OCI-LY7 (cell line): Measurements from ENCODE around the gene TAF1B. TPM values are rescaled to one million over a fixed set of nuclear protein-coding genes. Genes with fewer than 3 reads are reported as not detected.

Experiments
- BruUV-seq: library from RNA; stranded (reverse); fragments of 400-500 nt; replicated peaks from 2 replicates; lab custom pipeline; 2021; lab: Mats Ljungman, UMichigan
- CTCF ChIA-PET: fragments of 300-600 bp; sonication (Branson Sonifier 250); formaldehyde crosslinking; loops from one replicate; lab custom pipeline; 2022; ENCODE audit warnings: antibody characterized with exemption; ENCODE audit not compliant: unreplicated experiment; lab: Charles Lee
- POLR2A ChIA-PET: fragments of 300-600 bp; sonication (Branson Sonifier 250); formaldehyde crosslinking; loops from one replicate; lab custom pipeline; 2022; ENCODE audit warnings: antibody characterized with exemption; lab: Charles Lee
- DNase-seq: peaks from one replicate; pipeline ENCODE4 v3.0.0-alpha.2; 2015; ENCODE audit warnings: low spot score
- H2AFZ ChIP-seq: fragments of 200-600 bp; sonication (generic), shearing (Covaris generic); 2 replicates; pipeline ENCODE4 v1.6.1; 2014; ENCODE audit warnings: mild to moderate bottlenecking, antibody characterized with exemption, low read length, moderate library complexity
- H3K27ac ChIP-seq: fragments of 200-600 bp; sonication (generic); 2 replicates; pipeline ENCODE4 v1.5.1; 2014; ENCODE audit warnings: mixed run types, low read depth, mild to moderate bottlenecking, moderate library complexity, low read length, inconsistent platforms; ENCODE audit not compliant: poor library complexity, severe bottlenecking
- H3K36me3 ChIP-seq: fragments of 200-600 bp; sonication (generic); 2 replicates; pipeline ENCODE4 v1.6.1; 2014; ENCODE audit warnings: mild to moderate bottlenecking, antibody characterized with exemption, low read length, moderate library complexity, mixed read lengths; ENCODE audit not compliant: insufficient read depth
- H3K4me1 ChIP-seq: fragments of 200-600 bp; sonication (generic); 2 replicates; pipeline ENCODE4 v1.5.1; 2014; ENCODE audit warnings: mild to moderate bottlenecking, low read length; ENCODE audit not compliant: insufficient read depth, poor library complexity, severe bottlenecking
- H3K4me2 ChIP-seq: fragments of 200-600 bp; sonication (generic); 2 replicates; pipeline ENCODE4 v1.6.1; 2014; ENCODE audit warnings: mild to moderate bottlenecking, low read length
- H3K4me3 ChIP-seq: fragments of 200-600 bp; sonication (generic); 2 replicates; pipeline ENCODE4 v1.5.1; 2014; ENCODE audit warnings: mild to moderate bottlenecking, low read depth, low read length; ENCODE audit not compliant: poor library complexity, severe bottlenecking
- H3K79me2 ChIP-seq: fragments of 200-600 bp; sonication (generic); 2 replicates; pipeline ENCODE4 v1.6.1; 2016; ENCODE audit warnings: low read depth, mild to moderate bottlenecking, low read length, moderate library complexity, mixed read lengths; ENCODE audit not compliant: insufficient read depth
- H3K9me2 ChIP-seq: fragments of 200-600 bp; sonication (generic); 2 replicates; pipeline ENCODE4 v1.6.1; 2016; ENCODE audit warnings: mild to moderate bottlenecking, low read length, mixed read lengths; ENCODE audit not compliant: insufficient read depth
- H3K9me3 ChIP-seq: fragments of 200-600 bp; sonication (generic); 2 replicates; pipeline ENCODE4 v1.6.1; 2014; ENCODE audit warnings: mild to moderate bottlenecking, mixed run types, low read length, mixed read lengths
- H4K20me1 ChIP-seq: fragments of 200-600 bp; sonication (generic); 2 replicates; pipeline ENCODE4 v1.6.1; 2014; ENCODE audit warnings: mild to moderate bottlenecking, antibody characterized with exemption, low read length, moderate library complexity, mixed read lengths; ENCODE audit not compliant: insufficient read depth
- CTCF ChIP-seq: fragments of 200-600 bp; sonication (generic); conservative IDR thresholded peaks from 2 replicates; pipeline ENCODE4 v1.5.1; 2014; ENCODE audit warnings: mild to moderate bottlenecking, antibody characterized with exemption, low read length, moderate library complexity, mixed read lengths
- EZH2phosphoT487 ChIP-seq: fragments of 200-600 bp; sonication (generic); IDR thresholded peaks from 2 replicates; pipeline ENCODE4 v1.6.1; 2018; ENCODE audit warnings: low read depth, borderline replicate concordance, mild to moderate bottlenecking, mixed run types, antibody characterized with exemption, low read length, moderate library complexity, mixed read lengths
- intact Hi-C: fragments of 100-400 bp; cut with micrococcal nuclease; formaldehyde crosslinking; loops from one replicate; pipeline ENCODE4 v1.10.0; 2022; ENCODE audit not compliant: unreplicated experiment
- total RNA-seq, 2 experiments: library from RNA; depleted of rRNA in 1 of 2; stranded (reverse); fragments of >200 nt in 1 of 2; shearing (Covaris generic) in 1 of 2; gene quantifications; 2 replicates each; pipeline ENCODE4 v1.2.3, GENCODE V29; 2014 to 2022

Gene TAF1B
- total RNA-seq, 2 experiments from 2014 or later: 25.1 to 35.3 TPM

- no peak for TF ChIP-seq EZH2phosphoT487
- TF ChIP-seq CTCF: no peak
Measured at GRCh38 chr2:9805435-9806297, 37.6 kb upstream of the TAF1B start.

GRCh38 chr2:9806298-9806610 is 37.0 kb upstream of the TAF1B start:
- H3K79me2 ChIP-seq: no peaks in the 10 kb centered on the region
- H3K4me1 ChIP-seq: no peaks in the 10 kb centered on the region
- no peaks in the 10 kb centered on the region for H4K20me1 ChIP-seq
- H3K4me3 ChIP-seq: no peak overlapping the region
- CTCF ChIA-PET: no interaction called here
- no peaks in the 10 kb centered on the region for H3K9me3 ChIP-seq
- H3K4me2 ChIP-seq: no peak overlapping the region
- no TSS peak for BruUV-seq
- intact Hi-C loops: no loop called here
- H3K36me3 ChIP-seq: no peaks in the 10 kb centered on the region
- DNase-seq: no peak
- POLR2A ChIA-PET: no interaction called here
- H3K27ac ChIP-seq: no peak overlapping the region
- H2AFZ ChIP-seq: no peak overlapping the region
- TF ChIP-seq EZH2phosphoT487 (no peak), CTCF (no peak)
- H3K9me2 ChIP-seq: no peaks in the 10 kb centered on the region

More at GRCh38 chr2:9805435-9806297, 37.6 kb upstream of the TAF1B start:
- Histone ChIP-seq H3K4me1 (no peaks in the 10 kb centered on the region), H3K9me3 (no peaks in the 10 kb centered on the region), H2AFZ (no peak overlapping the region), H3K4me3 (no peak overlapping the region), H3K79me2 (no peaks in the 10 kb centered on the region), H3K36me3 (no peaks in the 10 kb centered on the region), H3K9me2 (no peaks in the 10 kb centered on the region), H3K27ac (no peak overlapping the region), H4K20me1 (no peaks in the 10 kb centered on the region), H3K4me2 (no peak overlapping the region)
- DNase-seq: no peak
- no TSS peak for BruUV-seq
- intact Hi-C loops: no loop called here
- ChIA-PET POLR2A (no interaction called here), CTCF (no interaction called here)

GRCh38 chr2:9806656-9807055 is 36.6 kb upstream of the TAF1B start:
- H3K9me2 ChIP-seq: no peaks in the 10 kb centered on the region
- H3K9me3 ChIP-seq: no peaks in the 10 kb centered on the region
- no peaks in the 10 kb centered on the region for H4K20me1 ChIP-seq
- no peak overlapping the region for H2AFZ ChIP-seq
- no peaks in the 10 kb centered on the region for H3K79me2 ChIP-seq
- no peak overlapping the region for H3K27ac ChIP-seq
- no peak overlapping the region for H3K4me2 ChIP-seq
- H3K4me3 ChIP-seq: no peak overlapping the region
- H3K36me3 ChIP-seq: no peaks in the 10 kb centered on the region
- TF ChIP-seq EZH2phosphoT487: no peak
- no peak for TF ChIP-seq CTCF
- POLR2A ChIA-PET: no interaction called here
- no peak for DNase-seq
- no TSS peak for BruUV-seq
- CTCF ChIA-PET: no interaction called here
- intact Hi-C loops: no loop called here
- no peaks in the 10 kb centered on the region for H3K4me1 ChIP-seq
